CD14-positive monocyte (primary cell): ENCODE measurements around the gene MROH2B. TPM values are rescaled to one million over a fixed set of nuclear protein-coding genes. Genes with fewer than 3 reads are reported as not detected.

Experiments used
- DNase-seq, 3 donors: peaks; one replicate each; pipeline ENCODE4 v3.0.0-alpha.2; 2011 to 2022
- H2AFZ ChIP-seq: 2 replicates; pipeline ENCODE4 v1.6.0; 2012; ENCODE audit warnings: mild to moderate bottlenecking, low read depth, low read length, inconsistent platforms; ENCODE audit not compliant: insufficient read depth, poor library complexity, severe bottlenecking
- H3K27ac ChIP-seq, 2 donors: 1 replicate in 1 of 2; 2 replicates in 1 of 2; pipeline ENCODE4 v1.5.1; 2012 to 2013; ENCODE audit warnings: low read length in 2 of 2, control low read depth in 1 of 2, inconsistent platforms in 1 of 2, low read depth in 1 of 2, mild to moderate bottlenecking in 1 of 2
- H3K27me3 ChIP-seq, 2 donors: one replicate each; pipeline versions ENCODE4 v1.6.0 to v1.6.1; 2011 to 2013; ENCODE audit warnings: low read length in 2 of 2; ENCODE audit not compliant: control insufficient read depth in 2 of 2, insufficient read depth in 2 of 2
- H3K36me3 ChIP-seq, 2 donors: replicated peaks in 1 of 2; 1 replicate in 1 of 2; 2 replicates in 1 of 2; pipeline versions ENCODE4 v1.5.1 to v1.6.1; 2012 to 2013; ENCODE audit warnings: low read length in 2 of 2, control low read depth in 1 of 2, inconsistent platforms in 1 of 2, mild to moderate bottlenecking in 1 of 2; ENCODE audit not compliant: insufficient read depth in 2 of 2, control insufficient read depth in 1 of 2
- H3K4me1 ChIP-seq, 2 donors: 1 replicate in 1 of 2; 2 replicates in 1 of 2; pipeline versions ENCODE4 v1.5.1 to v1.6.1; 2012 to 2013; ENCODE audit warnings: low read length in 2 of 2, control low read depth in 1 of 2, inconsistent platforms in 1 of 2, mild to moderate bottlenecking in 1 of 2, moderate library complexity in 1 of 2; ENCODE audit not compliant: insufficient read depth in 2 of 2, control insufficient read depth in 1 of 2
- H3K4me2 ChIP-seq: replicated peaks from 2 replicates; pipeline ENCODE3; 2012; ENCODE audit warnings: low read length, moderate library complexity, mild to moderate bottlenecking; ENCODE audit not compliant: poor library complexity, severe bottlenecking; ENCODE audit errors: extremely low read depth
- H3K4me3 ChIP-seq, 3 experiments: fragments of 200-600 bp in 1 of 3; sonication (generic) in 1 of 3; replicated peaks in 1 of 3; 1 replicate in 2 of 3; 2 replicates in 1 of 3; pipeline ENCODE4 v1.5.1; 2011 to 2013; ENCODE audit warnings: low read length in 3 of 3, mild to moderate bottlenecking in 3 of 3, control low read depth in 2 of 3, low read depth in 2 of 3, inconsistent platforms in 1 of 3, moderate library complexity in 1 of 3
- H3K79me2 ChIP-seq: 2 replicates; pipeline ENCODE4 v1.6.0; 2012; ENCODE audit warnings: mild to moderate bottlenecking, control low read depth, inconsistent platforms, low read length, moderate library complexity; ENCODE audit not compliant: insufficient read depth
- H3K9ac ChIP-seq: 2 replicates; pipeline ENCODE4 v1.6.0; 2017; ENCODE audit warnings: low read length, mild to moderate bottlenecking; ENCODE audit not compliant: insufficient read depth, poor library complexity, severe bottlenecking
- H3K9me3 ChIP-seq, 2 donors: replicated peaks in 1 of 2; 1 replicate in 1 of 2; 2 replicates in 1 of 2; pipeline versions ENCODE4 v1.5.1 to v1.6.1; 2012 to 2013; ENCODE audit warnings: low read length in 2 of 2, control low read depth in 1 of 2; ENCODE audit not compliant: control insufficient read depth in 1 of 2, insufficient read depth in 1 of 2
- H4K20me1 ChIP-seq: 2 replicates; pipeline ENCODE4 v1.6.0; 2012; ENCODE audit warnings: mild to moderate bottlenecking, low read length, control low read depth, moderate library complexity; ENCODE audit not compliant: insufficient read depth
- H3K27ac Mint-ChIP-seq, 7 donors: one replicate each; pipeline ENCODE4 v1.8.0; 2020; ENCODE audit warnings: mild to moderate bottlenecking in 7 of 7, mixed read lengths in 7 of 7, moderate library complexity in 6 of 7, inconsistent platforms in 2 of 7
- H3K27me3 Mint-ChIP-seq, 3 donors: one replicate each; pipeline ENCODE4 v1.8.0; 2021 to 2022; ENCODE audit warnings: low read depth in 3 of 3, mild to moderate bottlenecking in 3 of 3, mixed read lengths in 3 of 3, moderate library complexity in 3 of 3, inconsistent platforms in 1 of 3
- H3K36me3 Mint-ChIP-seq, 2 donors: one replicate each; pipeline ENCODE4 v1.8.0; 2020; ENCODE audit warnings: mixed read lengths in 2 of 2, inconsistent platforms in 1 of 2, mild to moderate bottlenecking in 1 of 2
- H3K4me1 Mint-ChIP-seq: one replicate; pipeline ENCODE4 v1.8.0; 2020; ENCODE audit warnings: mild to moderate bottlenecking, mixed read lengths
- H3K4me3 Mint-ChIP-seq, 2 donors: one replicate each; pipeline ENCODE4 v1.8.0; 2020; ENCODE audit warnings: mild to moderate bottlenecking in 2 of 2, mixed read lengths in 2 of 2, moderate library complexity in 1 of 2
- H3K9me3 Mint-ChIP-seq, 7 donors: one replicate each; pipeline ENCODE4 v1.8.0; 2020 to 2022; ENCODE audit warnings: mixed read lengths in 7 of 7, mild to moderate bottlenecking in 6 of 7, moderate library complexity in 6 of 7, inconsistent platforms in 2 of 7
- CTCF ChIP-seq: fragments of 200-600 bp; IDR thresholded peaks from one replicate; pipeline ENCODE4 v1.8.0; 2022; ENCODE audit warnings: antibody characterized with exemption, mild to moderate bottlenecking
- WGBS: methylation state at CpG from one replicate; pipeline ENCODE4 v1.1.5; 2013; ENCODE audit warnings: missing lambda C conversion rate; ENCODE audit not compliant: insufficient coverage; 5-methylcytosine and 5-hydroxymethylcytosine counted together
- intact Hi-C, 2 donors: fragments of 100-400 bp; cut with micrococcal nuclease; formaldehyde crosslinking; loops; one replicate each; pipeline versions ENCODE4 v1.15.0 to v1.15.1; 2023
- polyA plus RNA-seq, 3 donors: library from polyadenylated mRNA; depleted of rRNA in 1 of 3; unstranded in 2 of 3; stranded (reverse) in 1 of 3; fragments of 300-500 nt in 2 of 3; fragments of >200 nt in 1 of 3; fragmentation: Illumina TruSeq in 2 of 3; gene quantifications; 1 replicate in 2 of 3; 2 replicates in 1 of 3; pipeline ENCODE4 v1.2.3, GENCODE V29; 2012 to 2021

Gene MROH2B
- polyA plus RNA-seq, 3 donors, result not detected

GRCh38 chr5:40991981-40992559, 79.1 kb downstream of the MROH2B start:
- H3K36me3 Mint-ChIP-seq, result no peaks in the 10 kb centered on the region
- Histone ChIP-seq H4K20me1 (no peaks in the 10 kb centered on the region), H3K4me1 (no peaks in the 10 kb centered on the region), H3K27ac (no peak overlapping the region), H2AFZ (no peak overlapping the region), H3K36me3 (no peaks in the 10 kb centered on the region), H3K4me3 (no peak overlapping the region), H3K79me2 (no peaks in the 10 kb centered on the region), H3K9ac (no peak overlapping the region), H3K27me3 (no peaks in the 10 kb centered on the region), H3K4me2 (no peak overlapping the region), H3K9me3 (no peaks in the 10 kb centered on the region)
- TF ChIP-seq CTCF, result no peak
- no peaks in the 10 kb centered on the region for H3K27me3 Mint-ChIP-seq
- no CpG with 5 or more reads among the region's 5 CpGs for WGBS
- H3K4me3 Mint-ChIP-seq, result no peak overlapping the region
- intact Hi-C loops, result no loop called here
- no peaks in the 10 kb centered on the region for H3K4me1 Mint-ChIP-seq
- peaks cover 0 to 5% (median 3%) of the 10 kb centered on the region in 7 donors for H3K9me3 Mint-ChIP-seq
- no peak for DNase-seq
- H3K27ac Mint-ChIP-seq, result no peak overlapping the region

GRCh38 chr5:40991168-40991980, 79.8 kb downstream of the MROH2B start:
- no peaks in the 10 kb centered on the region for H3K4me1 ChIP-seq
- no peak overlapping the region for H3K4me3 Mint-ChIP-seq
- H3K36me3 ChIP-seq, result no peaks in the 10 kb centered on the region
- H3K4me1 Mint-ChIP-seq, result no peaks in the 10 kb centered on the region
- intact Hi-C loops, result no loop called here
- H3K79me2 ChIP-seq, result no peaks in the 10 kb centered on the region
- no peak overlapping the region for H3K27ac Mint-ChIP-seq
- H3K9me3 Mint-ChIP-seq, result peaks cover 0 to 5% (median 3%) of the 10 kb centered on the region in 7 donors
- no peak overlapping the region for H3K4me3 ChIP-seq
- no peak for TF ChIP-seq CTCF
- no peak overlapping the region for H3K9ac ChIP-seq
- no peak overlapping the region for H3K27ac ChIP-seq
- no peaks in the 10 kb centered on the region for H3K36me3 Mint-ChIP-seq
- H3K27me3 Mint-ChIP-seq, result no peaks in the 10 kb centered on the region
- no peaks in the 10 kb centered on the region for H3K27me3 ChIP-seq
- H3K9me3 ChIP-seq, result no peaks in the 10 kb centered on the region
- no peak overlapping the region for H2AFZ ChIP-seq
- no CpG with 5 or more reads among the region's 2 CpGs for WGBS
- DNase-seq, result no peak
- no peak overlapping the region for H3K4me2 ChIP-seq
- no peaks in the 10 kb centered on the region for H4K20me1 ChIP-seq
